Fibroblast of lung (primary cell): Measurements from ENCODE around the gene MOSMO. TPM values are rescaled to one million over a fixed set of nuclear protein-coding genes. Genes with fewer than 3 reads are reported as not detected.

ENCODE experiments used
- DNase-seq, 2 donors: peaks; one replicate each; pipeline versions ENCODE4 v3.0.0 to v3.0.0-alpha.2; 2010; ENCODE audit warnings: low read depth in 2 of 2
- H2AFZ ChIP-seq: 2 replicates; pipeline ENCODE4 v1.5.1; 2012; ENCODE audit warnings: low read length, control low read depth, inconsistent platforms
- H3K27ac ChIP-seq: 2 replicates; pipeline ENCODE4 v1.5.1; 2011; ENCODE audit warnings: low read length, control low read depth; ENCODE audit not compliant: insufficient read depth
- H3K27me3 ChIP-seq: 2 replicates; pipeline ENCODE4 v1.5.1; 2011; ENCODE audit warnings: mild to moderate bottlenecking, low read length; ENCODE audit not compliant: control insufficient read depth, insufficient read depth
- H3K36me3 ChIP-seq: 2 replicates; pipeline ENCODE4 v1.5.1; 2011; ENCODE audit warnings: low read length; ENCODE audit not compliant: control insufficient read depth, insufficient read depth
- H3K4me1 ChIP-seq: 2 replicates; pipeline ENCODE4 v1.5.1; 2011; ENCODE audit warnings: low read length; ENCODE audit not compliant: control insufficient read depth, insufficient read depth; ENCODE audit errors: extremely low read depth
- H3K4me2 ChIP-seq: 2 replicates; pipeline ENCODE4 v1.5.1; 2011; ENCODE audit warnings: low read length, control low read depth; ENCODE audit not compliant: insufficient read depth; ENCODE audit errors: extremely low read depth
- H3K4me3 ChIP-seq, 4 experiments: fragments of 200-600 bp in 1 of 4; sonication (generic) in 1 of 4; replicated peaks in 1 of 4; 2 replicates each; pipeline ENCODE4 v1.5.1; 2011 to 2016; ENCODE audit warnings: low read length in 4 of 4, low read depth in 3 of 4, mild to moderate bottlenecking in 3 of 4, control low read depth in 2 of 4, inconsistent platforms in 1 of 4, mixed read lengths in 1 of 4; ENCODE audit not compliant: insufficient read depth in 1 of 4; ENCODE audit errors: control extremely low read depth in 1 of 4
- H3K79me2 ChIP-seq: 2 replicates; pipeline ENCODE4 v1.5.1; 2012; ENCODE audit warnings: mild to moderate bottlenecking, low read length, inconsistent platforms; ENCODE audit not compliant: control insufficient read depth, insufficient read depth
- H3K9ac ChIP-seq: 2 replicates; pipeline ENCODE4 v1.5.1; 2011; ENCODE audit warnings: mild to moderate bottlenecking, low read length, control low read depth; ENCODE audit not compliant: insufficient read depth
- H3K9me3 ChIP-seq: 2 replicates; pipeline ENCODE4 v1.5.1; 2012; ENCODE audit warnings: low read depth, low read length; ENCODE audit not compliant: control insufficient read depth, insufficient read depth
- H4K20me1 ChIP-seq: 2 replicates; pipeline ENCODE4 v1.5.1; 2011; ENCODE audit warnings: low read length; ENCODE audit not compliant: control insufficient read depth, insufficient read depth; ENCODE audit errors: extremely low read depth
- EZH2 ChIP-seq: IDR thresholded peaks from 2 replicates; pipeline ENCODE4 v1.5.1; 2012; ENCODE audit warnings: low read length, control low read depth, mild to moderate bottlenecking; ENCODE audit errors: missing control alignments
- polyA plus RNA-seq, 2 donors: library from polyadenylated mRNA; depleted of rRNA in 1 of 2; stranded (reverse) in 1 of 2; unstranded in 1 of 2; fragments of >200 nt; gene quantifications; 2 replicates each; pipeline ENCODE4 v1.2.1, GENCODE V29; 2011 to 2012; ENCODE audit warnings: missing spikeins in 1 of 2
- total RNA-seq: library from RNA; depleted of rRNA; stranded (reverse); fragments of >200 nt; gene quantifications from 2 replicates; pipeline ENCODE4 v1.2.1, GENCODE V29; 2014
- TF ChIP-seq, protein P1 (sequence below), 2 donors: IDR thresholded peaks in 1 of 2; conservative IDR thresholded peaks in 1 of 2; 1 replicate in 1 of 2; 2 replicates in 1 of 2; pipeline ENCODE4 v1.5.1; 2011 to 2012; ENCODE audit warnings: low read length in 2 of 2, control low read depth in 1 of 2, inconsistent platforms in 1 of 2, low read depth in 1 of 2, mild to moderate bottlenecking in 1 of 2

MOSMO gene
- total and polyA plus RNA-seq, 2 donors (not counting 1 experiment from before 2014, with no cell fraction given) = 13.7 to 14.0 TPM

DNA sequence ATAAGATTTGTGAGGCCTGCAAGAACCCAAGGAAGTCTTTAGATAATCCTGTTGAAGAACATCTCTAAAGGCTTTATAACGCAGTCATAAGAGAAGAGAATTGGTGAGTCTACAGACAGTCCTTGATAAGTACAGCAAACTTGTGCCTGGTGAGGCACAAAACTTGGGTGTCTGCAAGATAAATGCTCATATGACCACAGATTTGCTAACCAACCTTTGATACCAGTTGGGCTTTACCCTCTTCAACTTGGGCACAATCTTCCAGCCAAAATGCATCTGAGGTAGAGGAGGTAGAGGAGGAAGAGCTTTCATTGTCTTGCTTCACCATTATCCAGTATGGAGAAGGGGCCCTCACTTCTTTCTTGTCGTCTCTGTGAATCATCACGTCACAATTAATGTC lies 23.8 kb upstream of the MOSMO start:
- Histone ChIP-seq H3K27ac (no peak overlapping the region), H3K36me3 (peaks cover 12% of the 10 kb centered on the region), H3K79me2 (no peaks in the 10 kb centered on the region), H3K4me3 (no peak overlapping the region), H3K27me3 (no peaks in the 10 kb centered on the region), H3K9ac (no peak overlapping the region), H4K20me1 (no peaks in the 10 kb centered on the region), H3K4me1 (no peaks in the 10 kb centered on the region), H3K4me2 (no peak overlapping the region), H2AFZ (no peak overlapping the region), H3K9me3 (no peaks in the 10 kb centered on the region)
- DNase-seq = no peak
- TF ChIP-seq EZH2 = no peak
- TF ChIP-seq, protein P1, sequence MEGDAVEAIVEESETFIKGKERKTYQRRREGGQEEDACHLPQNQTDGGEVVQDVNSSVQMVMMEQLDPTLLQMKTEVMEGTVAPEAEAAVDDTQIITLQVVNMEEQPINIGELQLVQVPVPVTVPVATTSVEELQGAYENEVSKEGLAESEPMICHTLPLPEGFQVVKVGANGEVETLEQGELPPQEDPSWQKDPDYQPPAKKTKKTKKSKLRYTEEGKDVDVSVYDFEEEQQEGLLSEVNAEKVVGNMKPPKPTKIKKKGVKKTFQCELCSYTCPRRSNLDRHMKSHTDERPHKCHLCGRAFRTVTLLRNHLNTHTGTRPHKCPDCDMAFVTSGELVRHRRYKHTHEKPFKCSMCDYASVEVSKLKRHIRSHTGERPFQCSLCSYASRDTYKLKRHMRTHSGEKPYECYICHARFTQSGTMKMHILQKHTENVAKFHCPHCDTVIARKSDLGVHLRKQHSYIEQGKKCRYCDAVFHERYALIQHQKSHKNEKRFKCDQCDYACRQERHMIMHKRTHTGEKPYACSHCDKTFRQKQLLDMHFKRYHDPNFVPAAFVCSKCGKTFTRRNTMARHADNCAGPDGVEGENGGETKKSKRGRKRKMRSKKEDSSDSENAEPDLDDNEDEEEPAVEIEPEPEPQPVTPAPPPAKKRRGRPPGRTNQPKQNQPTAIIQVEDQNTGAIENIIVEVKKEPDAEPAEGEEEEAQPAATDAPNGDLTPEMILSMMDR (conservative IDR thresholded peaks at IDR 0.05 in 1 of 2, IDR thresholded peaks at IDR 0.05 in 1 of 2; ENCODE audit: low read depth in 1 of 2, low read length in 2 of 2) = no peak

DNA sequence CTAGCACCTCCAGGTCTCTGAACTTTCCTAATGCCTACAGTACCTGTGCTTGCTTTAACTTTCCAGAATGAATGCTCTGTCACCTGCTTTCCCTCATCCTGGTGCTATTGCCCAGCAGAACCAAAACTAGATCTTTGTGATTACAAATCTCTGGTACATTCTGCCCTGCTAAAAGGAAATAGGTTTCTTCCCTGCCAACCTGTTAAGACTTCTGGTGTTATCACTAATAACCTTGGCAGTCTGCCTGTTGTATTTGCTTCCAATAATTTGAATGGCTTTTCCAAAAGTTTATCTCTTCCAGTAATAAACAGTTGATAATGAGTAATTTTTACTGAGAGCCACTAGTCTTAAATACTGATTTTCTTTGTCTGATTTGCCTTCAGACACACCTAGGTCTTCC lies 22.4 kb upstream of the MOSMO start:
- Histone ChIP-seq H3K36me3 (peaks cover 8% of the 10 kb centered on the region), H3K9ac (no peak overlapping the region), H3K9me3 (no peaks in the 10 kb centered on the region), H3K27ac (no peak overlapping the region), H4K20me1 (no peaks in the 10 kb centered on the region), H3K4me3 (no peak overlapping the region), H3K79me2 (no peaks in the 10 kb centered on the region), H3K4me1 (peaks cover 3% of the 10 kb centered on the region), H3K27me3 (no peaks in the 10 kb centered on the region), H2AFZ (no peak overlapping the region), H3K4me2 (no peak overlapping the region)
- no peak for DNase-seq
- TF ChIP-seq EZH2 = no peak
- TF ChIP-seq, protein P1 (conservative IDR thresholded peaks at IDR 0.05 in 1 of 2, IDR thresholded peaks at IDR 0.05 in 1 of 2; ENCODE audit: low read depth in 1 of 2, low read length in 2 of 2) = no peak

DNA sequence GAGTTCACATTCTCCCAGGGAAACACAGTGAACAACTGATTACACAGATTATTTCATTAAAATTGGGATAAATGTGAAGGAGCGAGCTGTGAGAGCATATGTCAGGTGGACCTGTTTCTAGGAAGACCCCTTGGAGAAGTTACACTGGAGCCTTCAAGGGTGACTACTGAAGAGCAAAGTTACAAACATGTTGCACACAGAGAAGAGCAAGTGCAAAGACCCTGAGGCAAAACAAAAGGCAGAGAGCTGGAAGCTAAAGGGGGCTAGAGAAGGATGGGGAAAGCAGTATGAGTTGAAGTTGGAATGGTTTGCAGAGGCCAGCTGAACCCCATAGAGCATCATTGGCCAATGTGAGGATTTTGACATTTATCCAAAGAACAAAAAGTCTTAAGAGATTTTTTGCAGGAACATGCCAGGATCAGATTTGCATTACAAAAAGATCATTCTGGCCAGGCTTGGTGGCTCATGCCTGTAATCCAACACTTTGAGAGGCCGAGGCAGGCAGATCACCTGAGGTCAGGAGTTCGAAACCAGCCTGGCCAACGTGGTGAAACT lies 21.1 kb upstream of the MOSMO start:
- H3K27ac ChIP-seq = no peak overlapping the region
- TF ChIP-seq EZH2 = no peak
- TF ChIP-seq, protein P1 (conservative IDR thresholded peaks at IDR 0.05 in 1 of 2, IDR thresholded peaks at IDR 0.05 in 1 of 2; ENCODE audit: low read depth in 1 of 2, low read length in 2 of 2) = no peak
- no peak overlapping the region for H3K4me3 ChIP-seq
- no peaks in the 10 kb centered on the region for H3K9me3 ChIP-seq
- no peak overlapping the region for H3K9ac ChIP-seq
- H3K4me2 ChIP-seq = no peak overlapping the region
- no peaks in the 10 kb centered on the region for H3K79me2 ChIP-seq
- no peak for DNase-seq
- H3K36me3 ChIP-seq = peaks cover 7% of the 10 kb centered on the region
- H2AFZ ChIP-seq = no peak overlapping the region
- peaks cover 3% of the 10 kb centered on the region for H3K4me1 ChIP-seq
- no peaks in the 10 kb centered on the region for H3K27me3 ChIP-seq
- no peaks in the 10 kb centered on the region for H4K20me1 ChIP-seq
